Cardiac fibroblast (primary cell): ENCODE measurements around the gene ANK2.
A peak's percentile ranks its signal among the peaks of the same experiment; 100 is the strongest.

Source experiments
- DNase-seq, 2 donors: peaks; one replicate each; pipeline versions ENCODE4 v3.0.0 to v3.0.0-alpha.2; 2010; ENCODE audit warnings: low read depth in 2 of 2
- H3K4me3 ChIP-seq, 2 donors: replicated peaks in 1 of 2; 1 replicate in 1 of 2; 2 replicates in 1 of 2; pipeline ENCODE4 v1.5.1; 2011; ENCODE audit warnings: low read depth in 2 of 2, low read length in 2 of 2, mild to moderate bottlenecking in 2 of 2, moderate library complexity in 1 of 2
- TF ChIP-seq, protein P1 (sequence below): IDR thresholded peaks from one replicate; pipeline ENCODE4 v1.5.1; 2011; ENCODE audit warnings: low read depth, mild to moderate bottlenecking, low read length, inconsistent platforms

The ANK2 gene

DNA sequence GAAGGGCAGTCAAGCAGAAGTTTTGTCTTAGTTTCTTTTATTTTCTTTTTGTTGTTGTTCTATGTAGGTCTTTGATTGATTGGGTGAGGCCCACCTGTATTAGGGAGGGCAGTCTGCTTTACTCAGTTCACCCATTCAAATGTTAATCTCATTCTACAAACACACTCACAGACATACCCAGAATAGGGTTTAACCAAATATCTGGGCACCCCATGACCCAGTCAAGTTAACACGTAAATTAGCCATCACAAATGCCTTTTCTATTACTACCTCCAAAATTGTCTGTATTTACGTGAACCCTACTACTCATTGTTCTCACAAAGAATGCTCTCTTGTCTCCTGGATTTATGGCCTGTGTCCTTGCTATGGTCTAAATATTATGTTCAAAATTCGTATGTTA lies 339.7 kb downstream of the ANK2 start:
- H3K4me3 ChIP-seq = no peak overlapping the region
- no peak for DNase-seq
- TF ChIP-seq, protein P1, sequence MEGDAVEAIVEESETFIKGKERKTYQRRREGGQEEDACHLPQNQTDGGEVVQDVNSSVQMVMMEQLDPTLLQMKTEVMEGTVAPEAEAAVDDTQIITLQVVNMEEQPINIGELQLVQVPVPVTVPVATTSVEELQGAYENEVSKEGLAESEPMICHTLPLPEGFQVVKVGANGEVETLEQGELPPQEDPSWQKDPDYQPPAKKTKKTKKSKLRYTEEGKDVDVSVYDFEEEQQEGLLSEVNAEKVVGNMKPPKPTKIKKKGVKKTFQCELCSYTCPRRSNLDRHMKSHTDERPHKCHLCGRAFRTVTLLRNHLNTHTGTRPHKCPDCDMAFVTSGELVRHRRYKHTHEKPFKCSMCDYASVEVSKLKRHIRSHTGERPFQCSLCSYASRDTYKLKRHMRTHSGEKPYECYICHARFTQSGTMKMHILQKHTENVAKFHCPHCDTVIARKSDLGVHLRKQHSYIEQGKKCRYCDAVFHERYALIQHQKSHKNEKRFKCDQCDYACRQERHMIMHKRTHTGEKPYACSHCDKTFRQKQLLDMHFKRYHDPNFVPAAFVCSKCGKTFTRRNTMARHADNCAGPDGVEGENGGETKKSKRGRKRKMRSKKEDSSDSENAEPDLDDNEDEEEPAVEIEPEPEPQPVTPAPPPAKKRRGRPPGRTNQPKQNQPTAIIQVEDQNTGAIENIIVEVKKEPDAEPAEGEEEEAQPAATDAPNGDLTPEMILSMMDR = no peak

DNA sequence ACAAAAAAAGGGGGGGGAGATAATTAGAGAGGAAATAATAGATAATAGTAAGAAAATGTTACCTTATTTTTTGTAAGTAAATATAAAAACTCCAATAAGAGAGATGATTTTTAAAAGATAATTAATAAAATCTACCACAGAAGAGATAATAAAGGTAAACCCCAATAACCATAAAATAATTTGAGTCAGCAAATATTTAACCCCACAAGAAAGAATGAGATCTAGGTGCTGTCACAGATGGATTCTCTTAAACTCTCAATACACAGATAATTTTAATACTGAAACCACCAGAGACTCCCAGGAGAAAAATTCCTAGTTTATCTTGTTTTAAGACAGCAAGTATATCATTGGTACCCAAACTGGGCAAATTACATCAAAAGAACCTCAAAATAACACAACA lies 341.4 kb downstream of the ANK2 start:
- H3K4me3 ChIP-seq = no peak overlapping the region
- TF ChIP-seq, protein P1 = no peak
- no peak for DNase-seq

DNA sequence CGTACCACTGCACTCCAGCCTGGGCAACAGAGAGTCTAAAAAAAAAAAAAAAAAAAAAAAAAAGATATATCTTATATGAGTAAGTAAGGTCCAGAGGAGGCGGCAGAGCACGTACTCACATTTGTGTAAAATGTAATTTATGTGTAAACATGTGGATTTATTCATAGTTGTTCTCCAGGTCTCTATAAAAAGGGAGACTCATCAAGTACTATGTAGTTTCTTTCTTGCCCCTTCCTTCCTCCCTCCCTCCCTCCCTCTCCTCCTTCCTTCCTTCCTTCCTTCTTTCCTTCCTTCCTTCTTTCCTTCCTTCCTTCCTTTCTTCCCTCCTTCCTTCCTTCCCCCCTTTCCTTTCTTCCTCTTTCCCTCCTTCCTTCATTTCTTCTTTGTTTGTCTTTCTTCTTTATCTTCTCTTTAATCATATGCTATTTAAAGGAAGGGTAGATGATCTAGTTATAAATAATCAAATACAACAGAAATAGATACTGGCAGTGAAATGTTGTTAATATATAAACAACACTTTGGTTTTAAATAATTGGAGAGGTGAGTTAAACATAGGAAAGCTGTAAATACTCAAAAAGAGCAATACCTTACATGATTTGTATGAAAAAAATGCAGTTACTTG lies 344.8 kb downstream of the ANK2 start:
- no peak overlapping the region for H3K4me3 ChIP-seq
- TF ChIP-seq, protein P1 = no peak
- no peak for DNase-seq

DNA sequence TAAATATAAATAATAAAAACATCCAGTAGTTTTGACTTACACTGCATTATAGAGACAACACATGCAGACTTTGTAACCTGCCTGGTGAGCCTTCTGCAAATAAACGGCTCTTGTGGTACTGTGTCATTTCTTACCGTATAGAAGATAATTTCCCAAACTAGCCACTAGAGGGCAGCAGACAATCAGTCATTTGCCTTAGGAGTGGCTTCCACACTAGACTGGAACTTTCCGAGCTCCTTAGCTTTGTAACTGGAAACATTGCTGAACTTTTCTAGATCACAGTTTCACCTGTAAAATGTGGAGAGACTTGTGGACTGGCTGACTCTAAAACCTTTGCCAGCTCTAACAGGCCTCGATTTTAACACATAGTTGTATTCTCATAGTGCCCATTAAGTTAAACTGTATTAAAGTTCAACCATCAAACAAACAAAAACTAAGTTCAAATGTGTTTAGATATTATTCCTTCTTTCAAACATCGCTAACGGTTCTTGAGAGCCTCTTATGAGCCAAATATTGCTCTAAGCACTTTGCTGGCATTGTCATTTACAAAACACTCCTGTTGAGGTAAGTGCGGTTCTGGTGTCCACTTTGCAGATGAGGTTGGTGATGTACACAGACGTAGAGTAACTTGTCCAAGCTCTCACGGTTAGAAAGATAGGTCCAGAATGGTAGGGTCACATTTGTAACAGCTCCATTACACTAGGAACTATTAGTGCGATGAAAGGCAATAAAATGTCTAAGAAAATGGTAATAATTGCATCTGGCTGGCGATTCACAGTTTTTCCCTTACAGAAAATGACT lies 345.5 kb downstream of the ANK2 start:
- TF ChIP-seq, protein P1 = peak; percentile 53
- DNase-seq = peak; percentile 93 to 94
- H3K4me3 ChIP-seq = no peak overlapping the region

DNA sequence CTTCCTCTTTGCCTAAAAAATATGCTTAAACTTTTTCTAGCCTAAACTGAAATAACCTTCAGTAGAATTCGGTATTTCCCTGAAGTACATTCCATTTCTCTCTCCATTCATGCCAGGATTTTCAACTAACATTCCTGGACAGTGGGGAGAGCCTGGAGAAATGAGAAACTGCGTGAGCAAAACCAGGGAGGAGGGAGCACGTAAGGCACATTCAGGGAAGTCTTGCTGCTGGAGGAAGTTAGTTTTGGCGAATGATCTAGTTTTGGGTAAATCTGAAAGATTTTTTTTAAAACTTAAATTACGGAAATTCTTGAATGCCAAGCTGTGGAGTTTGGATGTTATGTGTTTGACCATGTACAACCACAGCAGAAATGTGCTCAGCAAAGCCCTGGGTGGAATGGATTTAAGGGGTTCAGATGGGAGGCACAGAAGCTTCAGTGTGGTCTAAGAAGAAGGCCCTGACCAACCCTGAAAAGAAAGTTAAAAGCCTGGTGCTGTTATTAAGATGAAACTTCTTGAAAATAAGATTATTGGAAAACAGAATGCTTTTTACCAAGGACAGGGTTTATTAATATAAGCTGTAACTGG lies 347.8 kb downstream of the ANK2 start:
- TF ChIP-seq, protein P1 = no peak
- no peak overlapping the region for H3K4me3 ChIP-seq
- DNase-seq = peak; percentile 78 to 97

DNA sequence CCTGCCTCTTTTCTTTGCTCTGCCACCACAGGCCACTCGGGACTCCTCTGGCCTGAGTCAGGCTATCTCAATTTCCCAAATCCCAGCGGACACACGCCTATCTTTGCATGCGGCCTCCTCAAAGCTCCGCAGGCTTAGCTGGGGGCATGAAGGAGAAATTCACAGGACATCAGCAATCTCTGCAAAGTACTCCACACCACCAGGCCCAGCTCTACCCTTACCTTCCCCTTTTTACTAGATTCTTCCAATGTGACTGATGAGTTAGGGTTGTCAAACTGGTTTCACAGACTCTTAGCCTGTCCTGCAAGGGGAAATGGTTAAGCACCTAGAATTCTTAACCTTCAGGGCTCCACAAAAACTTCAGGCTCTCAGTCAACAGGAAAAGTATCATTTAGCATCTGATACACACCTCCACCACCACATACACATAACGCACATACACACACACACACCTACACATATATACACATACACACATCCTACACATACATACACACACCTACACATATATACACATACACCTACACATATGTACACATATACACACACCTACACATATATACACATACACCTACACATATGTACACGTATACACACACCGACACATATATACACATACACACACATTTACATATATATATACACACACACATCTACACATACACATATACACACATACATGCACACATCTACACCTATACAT lies 349.1 kb downstream of the ANK2 start:
- TF ChIP-seq, protein P1 = no peak
- DNase-seq = peak in 1 of 2 donors; percentile 10
- no peak overlapping the region for H3K4me3 ChIP-seq
